ENCODE results near the gene CNTNAP4. TPM values are rescaled to one million over a fixed set of nuclear protein-coding genes. Genes with fewer than 3 reads are reported as not detected.

CNTNAP4 gene
- total RNA-seq, 1 donor from 2014 or later: 0.10 TPM

GRCh38 chr16:76373998-76374397, 96.8 kb downstream of the CNTNAP4 start:
- Mint-ChIP-seq H3K4me1 (ENCODE audit: unreplicated experiment) (no peaks in the 10 kb centered on the region), H3K4me3 (ENCODE audit: unreplicated experiment) (no peak overlapping the region), H3K27me3 (ENCODE audit: unreplicated experiment) (no peaks in the 10 kb centered on the region), H3K9me3 (ENCODE audit: unreplicated experiment) (peaks cover 23% of the 10 kb centered on the region), H3K36me3 (ENCODE audit: low read depth, unreplicated experiment) (peaks cover 7% of the 10 kb centered on the region), H3K27ac (ENCODE audit: unreplicated experiment) (no peak overlapping the region)
- TF ChIP-seq, protein P1, sequence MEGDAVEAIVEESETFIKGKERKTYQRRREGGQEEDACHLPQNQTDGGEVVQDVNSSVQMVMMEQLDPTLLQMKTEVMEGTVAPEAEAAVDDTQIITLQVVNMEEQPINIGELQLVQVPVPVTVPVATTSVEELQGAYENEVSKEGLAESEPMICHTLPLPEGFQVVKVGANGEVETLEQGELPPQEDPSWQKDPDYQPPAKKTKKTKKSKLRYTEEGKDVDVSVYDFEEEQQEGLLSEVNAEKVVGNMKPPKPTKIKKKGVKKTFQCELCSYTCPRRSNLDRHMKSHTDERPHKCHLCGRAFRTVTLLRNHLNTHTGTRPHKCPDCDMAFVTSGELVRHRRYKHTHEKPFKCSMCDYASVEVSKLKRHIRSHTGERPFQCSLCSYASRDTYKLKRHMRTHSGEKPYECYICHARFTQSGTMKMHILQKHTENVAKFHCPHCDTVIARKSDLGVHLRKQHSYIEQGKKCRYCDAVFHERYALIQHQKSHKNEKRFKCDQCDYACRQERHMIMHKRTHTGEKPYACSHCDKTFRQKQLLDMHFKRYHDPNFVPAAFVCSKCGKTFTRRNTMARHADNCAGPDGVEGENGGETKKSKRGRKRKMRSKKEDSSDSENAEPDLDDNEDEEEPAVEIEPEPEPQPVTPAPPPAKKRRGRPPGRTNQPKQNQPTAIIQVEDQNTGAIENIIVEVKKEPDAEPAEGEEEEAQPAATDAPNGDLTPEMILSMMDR (IDR thresholded peaks at IDR 0.05; ENCODE audit: unreplicated experiment): no peak
- DNase-seq (ENCODE audit: low spot score): no peak

GRCh38 chr16:76376988-76377387, 99.8 kb downstream of the CNTNAP4 start:
- DNase-seq (ENCODE audit: low spot score): no peak
- Mint-ChIP-seq H3K27ac (ENCODE audit: unreplicated experiment) (no peak overlapping the region), H3K27me3 (ENCODE audit: unreplicated experiment) (peaks cover 2% of the 10 kb centered on the region), H3K36me3 (ENCODE audit: low read depth, unreplicated experiment) (peaks cover 4% of the 10 kb centered on the region), H3K9me3 (ENCODE audit: unreplicated experiment) (peaks cover 15% of the 10 kb centered on the region), H3K4me1 (ENCODE audit: unreplicated experiment) (no peaks in the 10 kb centered on the region), H3K4me3 (ENCODE audit: unreplicated experiment) (no peak overlapping the region)
- TF ChIP-seq, protein P1 (IDR thresholded peaks at IDR 0.05; ENCODE audit: unreplicated experiment): no peak

- H3K27ac Mint-ChIP-seq (ENCODE audit: unreplicated experiment): no peak overlapping the region
- no peak for DNase-seq (ENCODE audit: low spot score)
- H3K36me3 Mint-ChIP-seq (ENCODE audit: low read depth, unreplicated experiment): peaks cover 4% of the 10 kb centered on the region
- no peak overlapping the region for H3K4me3 Mint-ChIP-seq (ENCODE audit: unreplicated experiment)
- peaks cover 15% of the 10 kb centered on the region for H3K9me3 Mint-ChIP-seq (ENCODE audit: unreplicated experiment)
- H3K27me3 Mint-ChIP-seq (ENCODE audit: unreplicated experiment): peaks cover 2% of the 10 kb centered on the region
- TF ChIP-seq, protein P1 (IDR thresholded peaks at IDR 0.05; ENCODE audit: unreplicated experiment): no peak
- no peaks in the 10 kb centered on the region for H3K4me1 Mint-ChIP-seq (ENCODE audit: unreplicated experiment)
Measured at GRCh38 chr16:76378020-76378419, 100.8 kb downstream of the CNTNAP4 start.

GRCh38 chr16:76381096-76381495, 103.9 kb downstream of the CNTNAP4 start:
- Mint-ChIP-seq H3K4me1 (ENCODE audit: unreplicated experiment) (no peaks in the 10 kb centered on the region), H3K27me3 (ENCODE audit: unreplicated experiment) (peaks cover 2% of the 10 kb centered on the region), H3K9me3 (ENCODE audit: unreplicated experiment) (peaks cover 11% of the 10 kb centered on the region), H3K27ac (ENCODE audit: unreplicated experiment) (no peak overlapping the region), H3K4me3 (ENCODE audit: unreplicated experiment) (no peak overlapping the region), H3K36me3 (ENCODE audit: low read depth, unreplicated experiment) (peaks cover 4% of the 10 kb centered on the region)
- TF ChIP-seq, protein P1 (IDR thresholded peaks at IDR 0.05; ENCODE audit: unreplicated experiment): no peak
- no peak for DNase-seq (ENCODE audit: low spot score)

DNA sequence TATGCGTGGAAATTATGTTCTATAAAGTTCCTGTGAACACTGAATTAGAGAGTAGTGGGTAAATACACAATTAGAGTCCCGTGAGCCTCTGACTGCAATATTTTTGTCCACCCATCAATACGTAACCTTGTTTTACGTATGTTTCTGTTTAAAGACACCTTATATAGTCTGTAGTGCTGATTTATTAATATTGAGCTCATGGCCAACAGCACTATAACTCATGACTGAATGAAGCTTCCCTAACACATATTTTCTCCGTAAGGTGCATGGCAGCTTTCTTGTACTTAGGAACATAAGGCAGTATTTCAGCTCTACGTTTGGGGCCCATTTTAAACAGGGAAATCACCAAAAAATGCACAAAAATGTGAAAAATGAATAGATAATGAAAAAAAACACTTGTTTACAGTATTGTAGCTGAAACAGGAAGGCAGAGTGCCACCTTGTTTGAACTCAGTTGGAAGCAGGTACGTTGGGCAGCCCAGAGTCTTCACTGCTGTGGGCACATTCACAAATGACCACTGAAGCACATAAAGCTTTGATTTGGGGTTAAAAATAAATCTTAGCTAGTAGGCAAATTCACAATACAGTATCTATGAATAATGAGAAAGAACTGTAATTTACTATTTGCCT, 108.5 kb downstream of the CNTNAP4 start:
- peaks cover 8% of the 10 kb centered on the region for H3K9me3 Mint-ChIP-seq (ENCODE audit: unreplicated experiment)
- DNase-seq (ENCODE audit: low spot score): no peak
- no peaks in the 10 kb centered on the region for H3K4me1 Mint-ChIP-seq (ENCODE audit: unreplicated experiment)
- H3K27ac Mint-ChIP-seq (ENCODE audit: unreplicated experiment): no peak overlapping the region
- H3K36me3 Mint-ChIP-seq (ENCODE audit: low read depth, unreplicated experiment): no peaks in the 10 kb centered on the region
- no peaks in the 10 kb centered on the region for H3K27me3 Mint-ChIP-seq (ENCODE audit: unreplicated experiment)
- TF ChIP-seq, protein P1 (IDR thresholded peaks at IDR 0.05; ENCODE audit: unreplicated experiment): no peak
- no peak overlapping the region for H3K4me3 Mint-ChIP-seq (ENCODE audit: unreplicated experiment)
